Common myeloid progenitor, CD34-positive (primary cell): ENCODE data around the gene UBR4.
A peak's percentile ranks its signal among the peaks of the same experiment; 100 is the strongest.

Experiments
- CTCF ChIA-PET: fragments of 350-600 bp; sonication (Branson Sonifier 250); formaldehyde crosslinking; loops from one replicate; lab custom pipeline; 2021; ENCODE audit warnings: antibody characterized with exemption; lab: Charles Lee
- POLR2A ChIA-PET: fragments of 350-600 bp; sonication (Branson Sonifier 250); formaldehyde crosslinking; loops from one replicate; lab custom pipeline; 2021; ENCODE audit warnings: antibody characterized with exemption; lab: Charles Lee
- DNase-seq, 3 donors: peaks; one replicate each; pipeline versions ENCODE4 v3.0.0 to v3.0.0-alpha.2; 2013
- H3K27ac ChIP-seq, 2 experiments: 1 replicate in 1 of 2; 2 replicates in 1 of 2; pipeline ENCODE4 v1.7.0; 2013; ENCODE audit warnings: inconsistent platforms in 2 of 2, low read length in 2 of 2, mild to moderate bottlenecking in 2 of 2, low read depth in 1 of 2, moderate library complexity in 1 of 2; ENCODE audit not compliant: severe bottlenecking in 2 of 2, insufficient read depth in 1 of 2, poor library complexity in 1 of 2
- H3K27me3 ChIP-seq, 5 experiments: replicated peaks in 2 of 5; 1 replicate in 3 of 5; 2 replicates in 2 of 5; pipeline versions ENCODE4 v1.6.1 to v1.7.0; 2013; ENCODE audit warnings: low read length in 4 of 5, mild to moderate bottlenecking in 2 of 5, moderate library complexity in 2 of 5, inconsistent platforms in 1 of 5; ENCODE audit not compliant: insufficient read depth in 5 of 5, control insufficient read depth in 4 of 5
- H3K36me3 ChIP-seq, 4 experiments: 1 replicate in 2 of 4; 2 replicates in 2 of 4; pipeline versions ENCODE4 v1.6.1 to v1.7.0; 2013; ENCODE audit warnings: low read length in 3 of 4, control low read depth in 1 of 4, mild to moderate bottlenecking in 1 of 4; ENCODE audit not compliant: control insufficient read depth in 4 of 4, insufficient read depth in 4 of 4
- H3K4me1 ChIP-seq, 4 experiments: 1 replicate in 3 of 4; 2 replicates in 1 of 4; pipeline versions ENCODE4 v1.6.1 to v1.7.1; 2013; ENCODE audit warnings: low read length in 3 of 4, mild to moderate bottlenecking in 3 of 4, control low read depth in 1 of 4, inconsistent platforms in 1 of 4, moderate library complexity in 1 of 4; ENCODE audit not compliant: control insufficient read depth in 4 of 4, insufficient read depth in 4 of 4; ENCODE audit errors: control extremely low read depth in 1 of 4
- H3K4me3 ChIP-seq, 7 experiments: 1 replicate in 4 of 7; 2 replicates in 3 of 7; pipeline versions ENCODE4 v1.5.1 to v1.7.0; 2013; ENCODE audit warnings: mild to moderate bottlenecking in 7 of 7, low read length in 6 of 7, moderate library complexity in 6 of 7, inconsistent platforms in 2 of 7, low read depth in 2 of 7, control low read depth in 1 of 7; ENCODE audit not compliant: insufficient read depth in 4 of 7, control insufficient read depth in 1 of 7; ENCODE audit errors: extremely low read depth in 1 of 7
- H3K9me3 ChIP-seq, 5 experiments: 1 replicate in 4 of 5; 2 replicates in 1 of 5; pipeline versions ENCODE4 v1.6.1 to v1.7.1; 2013; ENCODE audit warnings: low read length in 4 of 5, mild to moderate bottlenecking in 2 of 5, inconsistent platforms in 1 of 5, low read depth in 1 of 5, moderate library complexity in 1 of 5; ENCODE audit not compliant: control insufficient read depth in 4 of 5, insufficient read depth in 2 of 5; ENCODE audit errors: control extremely low read depth in 1 of 5
- WGBS: methylation state at CpG from one replicate; pipeline ENCODE4 v1.1.5; 2013; ENCODE audit not compliant: insufficient coverage; 5-methylcytosine and 5-hydroxymethylcytosine counted together

Gene UBR4

DNA sequence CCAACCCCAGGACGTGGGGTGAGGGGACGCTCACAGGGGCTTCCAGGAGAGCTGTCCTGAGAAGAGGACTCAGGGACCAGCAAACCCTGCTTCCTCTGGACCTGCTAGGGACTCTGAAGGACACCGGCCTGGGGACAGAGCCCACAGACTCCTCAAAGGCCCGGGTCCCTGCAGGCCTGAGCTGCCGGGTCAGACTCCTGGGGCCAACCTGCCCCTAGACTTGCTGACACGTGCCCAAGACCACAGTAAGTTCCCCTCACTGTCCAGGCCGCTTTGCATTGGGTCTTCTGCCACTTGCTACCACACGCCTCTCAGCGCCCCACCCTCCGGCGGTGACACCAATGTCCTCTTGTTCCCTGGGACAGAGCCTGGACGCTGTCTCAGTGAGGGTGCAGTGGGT is 146.9 kb downstream of the UBR4 start:
- POLR2A ChIA-PET = no interaction called here
- no peak overlapping the region for H3K4me3 ChIP-seq
- no peaks in the 10 kb centered on the region for H3K36me3 ChIP-seq
- H3K27ac ChIP-seq = no peak overlapping the region
- H3K4me1 ChIP-seq = peaks cover 0 to 2% (median 0%) of the 10 kb centered on the region in 4 experiments
- CTCF ChIA-PET = interaction anchor here (1.2 to 1.4 kb wide), 3 partner anchors 21 to 156 kb away, joined by 3 to 6 read pairs (median 3); no protein-coding TSS in a partner anchor
- H3K27me3 ChIP-seq = peaks cover 0 to 15% (median 2%) of the 10 kb centered on the region in 5 experiments
- WGBS = 92% methylated on average over 11 of the region's 12 CpGs
- no peaks in the 10 kb centered on the region for H3K9me3 ChIP-seq
- no peak for DNase-seq

DNA sequence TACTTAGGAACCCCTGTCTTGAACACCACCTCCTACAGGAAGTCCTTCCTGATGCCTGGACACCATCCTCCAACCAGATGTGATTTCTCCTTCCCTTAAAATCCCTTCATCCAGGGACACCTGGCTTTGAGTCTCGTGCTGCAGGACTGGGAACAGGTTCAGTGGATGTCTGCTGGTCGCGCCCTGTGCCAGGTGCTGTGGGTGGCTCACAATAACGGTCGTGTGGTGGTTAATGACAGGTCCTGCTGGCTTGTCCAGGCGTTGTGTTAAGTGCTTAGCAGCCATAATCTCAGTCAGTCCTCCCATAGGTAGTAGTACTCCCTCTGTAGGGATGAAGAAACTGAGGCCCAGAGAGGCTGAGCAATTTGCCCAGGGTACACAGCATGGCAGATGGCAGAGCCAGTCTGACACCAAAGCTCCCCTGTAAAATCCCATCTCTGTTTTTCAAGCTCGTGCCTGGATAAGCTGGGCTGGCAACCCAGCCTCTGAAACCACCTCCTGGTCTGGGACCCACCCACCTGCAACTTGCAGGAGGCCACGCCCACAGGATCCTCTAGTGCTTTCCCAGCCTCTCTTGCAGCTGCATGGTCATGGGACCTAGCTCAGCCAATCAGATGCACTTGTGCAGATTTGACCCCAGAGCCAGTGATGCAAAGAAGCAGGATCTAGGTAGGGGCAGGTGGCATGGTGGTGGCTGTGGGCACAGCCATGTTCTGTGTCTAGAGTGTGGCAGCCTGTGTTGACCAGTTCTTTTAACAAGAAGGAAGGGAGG is 147.6 kb downstream of the UBR4 start:
- Histone ChIP-seq H3K4me3 (no peak overlapping the region), H3K27ac (no peak overlapping the region), H3K4me1 (no peaks in the 10 kb centered on the region), H3K27me3 (peaks cover 0 to 19% (median 2%) of the 10 kb centered on the region in 5 experiments), H3K36me3 (no peaks in the 10 kb centered on the region), H3K9me3 (no peaks in the 10 kb centered on the region)
- CTCF ChIA-PET = interaction anchor here (1.2 to 1.4 kb wide), 2 partner anchors 150 to 155 kb away, joined by 3 to 6 read pairs; no protein-coding TSS in a partner anchor
- 92% methylated on average over 8 of the region's 8 CpGs for WGBS
- POLR2A ChIA-PET = no interaction called here
- DNase-seq = peak in 1 of 3 donors; percentile 22

DNA sequence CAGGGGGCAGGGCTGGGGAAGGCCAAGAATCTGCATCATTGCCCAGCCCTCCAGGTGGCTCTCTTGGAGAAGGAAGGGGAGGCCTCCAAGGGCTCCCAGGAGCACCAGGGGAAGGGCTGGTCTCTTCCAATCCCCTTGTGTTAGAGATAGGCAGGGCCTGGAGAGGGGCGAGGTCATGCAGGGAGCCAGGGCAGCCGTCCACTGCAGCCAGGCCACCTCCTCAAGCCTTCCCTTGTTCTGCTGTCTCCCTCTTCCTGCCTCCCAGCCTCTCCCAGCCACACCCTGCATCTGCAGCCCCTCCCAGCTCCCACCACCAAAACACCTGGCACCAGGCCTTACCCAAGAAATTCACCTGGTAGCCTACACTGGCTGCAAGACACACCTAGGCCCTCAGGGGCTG is 148.3 kb downstream of the UBR4 start:
- no peaks in the 10 kb centered on the region for H3K4me1 ChIP-seq
- CTCF ChIA-PET = no interaction called here
- no peaks in the 10 kb centered on the region for H3K36me3 ChIP-seq
- H3K27ac ChIP-seq = no peak overlapping the region
- POLR2A ChIA-PET = no interaction called here
- WGBS = 79% methylated on average over 2 of the region's 2 CpGs
- no peak overlapping the region for H3K4me3 ChIP-seq
- H3K9me3 ChIP-seq = no peaks in the 10 kb centered on the region
- peaks cover 0 to 20% (median 3%) of the 10 kb centered on the region in 5 experiments for H3K27me3 ChIP-seq
- no peak for DNase-seq

DNA sequence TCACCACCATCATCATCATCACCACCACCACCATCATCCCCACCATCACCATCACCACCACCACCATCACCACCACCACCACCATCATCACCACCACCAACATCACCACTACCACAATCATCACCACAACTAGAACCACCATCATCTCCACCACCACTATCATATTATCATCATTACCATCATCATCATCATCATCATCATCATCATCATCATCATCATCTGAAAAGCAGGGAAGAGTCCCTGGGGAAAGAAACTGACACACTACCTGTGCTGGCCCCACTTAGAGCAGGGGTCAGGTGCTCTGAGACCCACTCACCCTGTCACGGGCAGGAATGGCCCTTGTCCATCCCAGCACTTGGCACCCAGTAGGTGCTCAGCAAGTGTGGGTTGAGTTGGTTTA is 148.7 kb downstream of the UBR4 start:
- ChIA-PET CTCF (no interaction called here), POLR2A (no interaction called here)
- no peaks in the 10 kb centered on the region for H3K36me3 ChIP-seq
- no peak for DNase-seq
- no peak overlapping the region for H3K4me3 ChIP-seq
- peaks cover 0 to 24% (median 5%) of the 10 kb centered on the region in 5 experiments for H3K27me3 ChIP-seq
- H3K9me3 ChIP-seq = no peaks in the 10 kb centered on the region
- no CpG with 5 or more reads among the region's 1 CpG for WGBS
- H3K27ac ChIP-seq = no peak overlapping the region
- no peaks in the 10 kb centered on the region for H3K4me1 ChIP-seq

DNA sequence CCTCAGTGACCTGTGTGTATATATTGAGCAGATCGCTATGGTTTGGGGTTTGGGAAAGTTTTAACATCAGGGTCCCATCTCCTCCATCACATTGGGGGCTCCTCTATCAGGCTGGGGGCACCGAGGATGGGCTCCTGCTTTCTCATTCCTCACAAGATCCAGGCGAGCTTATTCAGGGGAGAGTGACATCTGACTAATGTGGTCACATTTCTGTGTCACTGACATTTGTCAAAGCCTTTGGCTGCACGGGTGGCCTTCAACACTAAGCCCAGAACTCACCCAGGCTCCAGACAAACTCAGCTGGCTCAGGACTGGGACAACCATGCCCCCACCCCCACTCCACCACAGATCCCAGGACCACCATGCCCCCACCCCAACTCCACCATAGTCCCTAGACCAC is 150.3 kb downstream of the UBR4 start:
- ChIA-PET POLR2A (no interaction called here), CTCF (no interaction called here)
- Histone ChIP-seq H3K4me3 (no peak overlapping the region), H3K27ac (no peak overlapping the region), H3K4me1 (peaks cover 0 to 11% (median 5%) of the 10 kb centered on the region in 4 experiments), H3K9me3 (no peaks in the 10 kb centered on the region), H3K27me3 (peaks cover 2 to 40% (median 10%) of the 10 kb centered on the region in 5 experiments), H3K36me3 (no peaks in the 10 kb centered on the region)
- WGBS = 67% methylated on average over 3 of the region's 4 CpGs
- DNase-seq = no peak

DNA sequence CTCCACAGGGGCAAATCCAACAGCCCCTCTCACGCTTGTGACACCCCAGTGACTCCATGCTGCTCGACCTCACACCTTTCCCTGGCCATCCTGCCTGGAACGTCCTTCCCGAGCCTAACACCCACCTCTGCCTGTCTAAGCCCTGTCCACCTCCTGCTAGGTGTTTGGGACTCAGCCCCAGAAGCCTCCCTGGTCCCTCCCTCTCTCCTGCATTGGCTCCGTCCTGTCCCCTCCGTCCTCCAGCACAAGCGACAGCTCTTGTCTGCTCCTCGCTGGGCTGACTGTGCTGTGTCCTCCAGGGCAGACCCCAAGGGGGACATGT is 151.6 kb downstream of the UBR4 start:
- Histone ChIP-seq H3K4me3 (no peak overlapping the region), H3K9me3 (no peaks in the 10 kb centered on the region), H3K27me3 (peaks cover 2 to 53% (median 17%) of the 10 kb centered on the region in 5 experiments), H3K27ac (no peak overlapping the region), H3K4me1 (peaks cover 0 to 11% (median 6%) of the 10 kb centered on the region in 4 experiments), H3K36me3 (no peaks in the 10 kb centered on the region)
- POLR2A ChIA-PET = no interaction called here
- CTCF ChIA-PET = interaction anchor here (1.4 kb wide), 1 partner anchor 27 kb away, joined by 3 read pairs; no protein-coding TSS in a partner anchor
- whole genome bisulfite sequencing = 67% methylated on average over 8 of the region's 8 CpGs
- no peak for DNase-seq

DNA sequence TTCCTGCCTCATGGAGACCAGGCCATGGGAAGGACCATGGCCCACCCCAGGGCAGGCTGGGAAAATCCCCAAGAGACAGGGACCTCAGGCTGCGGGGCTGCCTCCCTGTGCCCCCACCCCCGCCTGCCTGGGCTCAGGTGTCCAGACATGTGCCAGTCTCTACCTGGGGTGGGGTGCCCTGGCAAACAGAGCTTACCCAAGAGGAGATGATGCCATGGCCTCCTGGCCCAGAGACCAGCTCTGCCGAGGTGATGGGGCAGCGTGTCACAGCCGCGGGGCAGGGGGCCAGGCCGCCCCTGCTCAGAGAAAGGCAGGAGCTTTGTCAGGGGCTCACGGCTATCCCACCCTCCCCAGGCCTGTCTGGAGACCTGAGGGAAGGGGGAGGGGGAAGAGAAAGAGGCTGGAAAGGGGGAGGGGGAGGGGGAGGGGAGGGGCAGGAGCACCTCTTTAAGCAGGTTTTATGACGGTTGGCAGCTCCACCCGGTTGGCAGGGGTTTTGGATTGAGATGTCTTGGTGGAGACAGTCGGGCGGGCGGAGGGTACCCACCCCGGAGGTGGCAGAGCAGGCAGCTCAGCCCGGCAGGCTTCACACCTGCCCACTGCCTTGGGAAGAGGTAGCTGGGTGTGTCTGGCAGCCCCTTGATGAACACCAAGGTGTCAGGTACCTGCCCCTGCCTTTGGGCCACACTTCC is 152.1 kb downstream of the UBR4 start:
- DNase-seq = no peak
- CTCF ChIA-PET = interaction anchor here (0.6 to 1.4 kb wide), 2 partner anchors 26 to 149 kb away, joined by 3 read pairs; no protein-coding TSS in a partner anchor
- POLR2A ChIA-PET = no interaction called here
- Histone ChIP-seq H3K4me1 (peaks cover 0 to 11% (median 6%) of the 10 kb centered on the region in 4 experiments), H3K27me3 (peaks cover 2 to 57% (median 18%) of the 10 kb centered on the region in 5 experiments), H3K36me3 (no peaks in the 10 kb centered on the region), H3K4me3 (no peak overlapping the region), H3K9me3 (no peaks in the 10 kb centered on the region), H3K27ac (no peak overlapping the region)
- WGBS = 80% methylated on average over 8 of the region's 15 CpGs
